Smooth muscle cell (in vitro differentiated cells): Measurements from ENCODE around the gene P2RY2. TPM values are rescaled to one million over a fixed set of nuclear protein-coding genes. Genes with fewer than 3 reads are reported as not detected.
A peak's percentile ranks its signal among the peaks of the same experiment; 100 is the strongest.

Experiments used
- DNase-seq: peaks from one replicate; lab custom pipeline; 2025; ENCODE audit not compliant: unreplicated experiment; lab: John Stamatoyannopoulos, UW
- H2AFZ ChIP-seq: fragments of 200-600 bp; sonication (generic); 2 replicates; pipeline ENCODE4 v1.6.0; 2016; ENCODE audit warnings: antibody characterized with exemption, low read depth, mild to moderate bottlenecking
- H3F3A ChIP-seq: fragments of 200-600 bp; sonication (generic); 2 replicates; pipeline ENCODE4 v1.6.0; 2017; ENCODE audit warnings: antibody characterized with exemption, low read depth
- H3K27ac ChIP-seq: fragments of 200-600 bp; sonication (generic); 2 replicates; pipeline ENCODE4 v1.5.1; 2016; ENCODE audit warnings: low read depth, mild to moderate bottlenecking
- H3K27me3 ChIP-seq: fragments of 200-600 bp; sonication (generic); 2 replicates; pipeline ENCODE4 v1.6.1; 2016; ENCODE audit warnings: low read depth, mild to moderate bottlenecking
- H3K36me3 ChIP-seq: fragments of 200-600 bp; sonication (generic); 2 replicates; pipeline ENCODE4 v1.5.1; 2016; ENCODE audit warnings: low read depth
- H3K4me1 ChIP-seq: fragments of 200-600 bp; sonication (generic); 2 replicates; pipeline ENCODE4 v1.5.1; 2016; ENCODE audit warnings: low read depth
- H3K4me2 ChIP-seq: fragments of 200-600 bp; sonication (generic); 2 replicates; pipeline ENCODE4 v1.6.0; 2016; ENCODE audit warnings: mild to moderate bottlenecking
- H3K4me3 ChIP-seq: fragments of 200-600 bp; sonication (generic); 2 replicates; pipeline ENCODE4 v1.5.1; 2016; ENCODE audit warnings: mild to moderate bottlenecking
- H3K79me2 ChIP-seq: fragments of 200-600 bp; sonication (generic); 2 replicates; pipeline ENCODE4 v1.6.0; 2016; ENCODE audit warnings: low read depth, mild to moderate bottlenecking
- H3K9ac ChIP-seq: fragments of 200-600 bp; sonication (generic); 2 replicates; pipeline ENCODE4 v1.6.0; 2016; ENCODE audit warnings: low read depth
- H3K9me3 ChIP-seq: fragments of 200-600 bp; sonication (generic); replicated peaks from 2 replicates; pipeline ENCODE4 v1.5.1; 2016; ENCODE audit warnings: low read depth
- H4K20me1 ChIP-seq: fragments of 200-600 bp; sonication (generic); 2 replicates; pipeline ENCODE4 v1.6.0; 2016; ENCODE audit warnings: low read depth
- CTCF ChIP-seq: fragments of 200-600 bp; sonication (generic); IDR thresholded peaks from 2 replicates; pipeline ENCODE4 v1.5.1; 2017; ENCODE audit warnings: borderline replicate concordance, mild to moderate bottlenecking, antibody characterized with exemption; ENCODE audit not compliant: insufficient read depth, poor library complexity, severe bottlenecking
- WGBS: methylation state at CpG from one replicate; pipeline ENCODE4 v1.1.7; 2016; ENCODE audit warnings: low lambda C conversion rate; 5-methylcytosine and 5-hydroxymethylcytosine counted together
- polyA plus RNA-seq: library from polyadenylated mRNA; unstranded; fragments of >200 nt; fragmentation: Nextera tagmentation; extraction: Ambion mirVana; gene quantifications from 2 replicates; pipeline ENCODE4 v1.2.1, GENCODE V29; 2016
- total RNA-seq: library from RNA; depleted of rRNA; stranded (reverse); fragments of >200 nt; gene quantifications from 2 replicates; pipeline ENCODE4 v1.2.3, GENCODE V29; 2014

The P2RY2 gene
- total and polyA plus RNA-seq, 2 experiments from 2014 or later, result 5.8 TPM; not detected in 1

- Histone ChIP-seq H3K4me2 (no peak overlapping the region), H3K9me3 (no peaks in the 10 kb centered on the region), H3K4me1 (no peaks in the 10 kb centered on the region), H3K27ac (peak overlapping the region; percentile 62), H3K4me3 (no peak overlapping the region), H3F3A (no peaks in the 10 kb centered on the region), H3K27me3 (no peaks in the 10 kb centered on the region), H3K9ac (no peak overlapping the region), H2AFZ (no peak overlapping the region), H3K36me3 (no peaks in the 10 kb centered on the region), H4K20me1 (no peaks in the 10 kb centered on the region), H3K79me2 (no peaks in the 10 kb centered on the region)
- TF ChIP-seq CTCF, result no peak
- WGBS, result 77% methylated on average over 13 of the region's 13 CpGs
- no peak for DNase-seq
Measured at GRCh38 chr11:73193251-73194033, 24.6 kb upstream of the P2RY2 start.

GRCh38 chr11:73194034-73194507 is 24.0 kb upstream of the P2RY2 start:
- no peaks in the 10 kb centered on the region for H3K4me1 ChIP-seq
- no peak overlapping the region for H2AFZ ChIP-seq
- no peak overlapping the region for H3K4me3 ChIP-seq
- no peak overlapping the region for H3K9ac ChIP-seq
- H3K27me3 ChIP-seq, result no peaks in the 10 kb centered on the region
- peak overlapping the region; percentile 21 for H3K4me2 ChIP-seq
- no peaks in the 10 kb centered on the region for H3K9me3 ChIP-seq
- no peak for TF ChIP-seq CTCF
- H4K20me1 ChIP-seq, result no peaks in the 10 kb centered on the region
- no peaks in the 10 kb centered on the region for H3K79me2 ChIP-seq
- 87% methylated on average over 3 of the region's 3 CpGs for WGBS
- no peaks in the 10 kb centered on the region for H3K36me3 ChIP-seq
- H3F3A ChIP-seq, result no peaks in the 10 kb centered on the region
- DNase-seq, result no peak
- peak overlapping the region; percentile 88 for H3K27ac ChIP-seq

GRCh38 chr11:73194593-73194992 is 23.5 kb upstream of the P2RY2 start:
- Histone ChIP-seq H3K36me3 (no peaks in the 10 kb centered on the region), H3K9ac (peak overlapping the region; percentile 54), H3K27ac (peak overlapping the region; percentile 88), H3K4me3 (no peak overlapping the region), H4K20me1 (no peaks in the 10 kb centered on the region), H3K9me3 (no peaks in the 10 kb centered on the region), H3K4me1 (no peaks in the 10 kb centered on the region), H3F3A (no peaks in the 10 kb centered on the region), H3K79me2 (no peaks in the 10 kb centered on the region), H3K27me3 (no peaks in the 10 kb centered on the region), H2AFZ (no peak overlapping the region), H3K4me2 (peak overlapping the region; percentile 21)
- TF ChIP-seq CTCF, result no peak
- WGBS, result 60% methylated on average over 8 of the region's 8 CpGs
- DNase-seq, result no peak
